Panc1 (cell line): ENCODE results near the gene SYTL3. TPM values are rescaled to one million over a fixed set of nuclear protein-coding genes. Genes with fewer than 3 reads are reported as not detected.

Experiments
- ATAC-seq: fragments of 200-7000 bp; cut with Tn5 transposase; 2 replicates; pipeline ENCODE4 v1.9.1; 2020; ENCODE audit warnings: mild to moderate bottlenecking, moderate library complexity
- BruUV-seq: library from RNA; stranded (reverse); fragments of 400-500 nt; replicated peaks from 2 replicates; lab custom pipeline; 2021; lab: Mats Ljungman, UMichigan
- CTCF ChIA-PET: fragments of 300-600 bp; sonication (Branson Sonifier 250); formaldehyde crosslinking; loops from one replicate; lab custom pipeline; 2022; ENCODE audit warnings: antibody characterized with exemption; lab: Charles Lee
- POLR2A ChIA-PET: fragments of 300-600 bp; sonication (Branson Sonifier 250); formaldehyde crosslinking; loops from one replicate; lab custom pipeline; 2022; ENCODE audit warnings: antibody characterized with exemption; lab: Charles Lee
- DNase-seq: peaks from one replicate; pipeline ENCODE4 v3.0.0-alpha.2; 2010; ENCODE audit warnings: low read depth, low spot score
- H3K27ac ChIP-seq: 2 replicates; pipeline ENCODE4 v1.5.1; 2011; ENCODE audit warnings: mild to moderate bottlenecking, low read length, inconsistent platforms
- H3K27me3 ChIP-seq: fragments of 200-500 bp; sonication (Bioruptor generic); 2 replicates; pipeline ENCODE4 v1.6.0; 2014; ENCODE audit warnings: low read length, inconsistent platforms; ENCODE audit not compliant: control insufficient read depth, insufficient read depth
- H3K36me3 ChIP-seq: fragments of 200-500 bp; sonication (Bioruptor generic); 2 replicates; pipeline ENCODE4 v1.5.1; 2014; ENCODE audit warnings: inconsistent platforms, mild to moderate bottlenecking, low read length, moderate library complexity; ENCODE audit not compliant: control insufficient read depth, insufficient read depth
- H3K4me1 ChIP-seq: 2 replicates; pipeline ENCODE4 v1.5.1; 2011; ENCODE audit warnings: inconsistent platforms, mild to moderate bottlenecking, low read length, moderate library complexity; ENCODE audit not compliant: control insufficient read depth, insufficient read depth
- H3K4me3 ChIP-seq, 2 experiments: 2 replicates each; pipeline ENCODE4 v1.5.1; 2011 to 2012; ENCODE audit warnings: low read depth in 2 of 2, low read length in 2 of 2, mild to moderate bottlenecking in 2 of 2, inconsistent platforms in 1 of 2, moderate library complexity in 1 of 2
- H3K9me3 ChIP-seq: fragments of 200-500 bp; sonication (Bioruptor generic); 2 replicates; pipeline ENCODE4 v1.5.1; 2014; ENCODE audit warnings: low read depth, mild to moderate bottlenecking, inconsistent platforms, low read length, moderate library complexity; ENCODE audit not compliant: control insufficient read depth, insufficient read depth
- CTCF ChIP-seq: fragments of 450-650 bp; IDR thresholded peaks from 2 replicates; pipeline ENCODE4 v1.5.1; 2017; ENCODE audit warnings: mild to moderate bottlenecking
- POLR2AphosphoS5 ChIP-seq: IDR thresholded peaks from 2 replicates; pipeline ENCODE4 v1.6.1; 2012; ENCODE audit warnings: mild to moderate bottlenecking, low read depth, low read length, moderate library complexity
- SIN3A ChIP-seq: IDR thresholded peaks from 2 replicates; pipeline ENCODE4 v1.6.1; 2012; ENCODE audit warnings: low read depth, mild to moderate bottlenecking, low read length, moderate library complexity, borderline replicate concordance; ENCODE audit not compliant: insufficient read depth
- TCF7L2 ChIP-seq: IDR thresholded peaks from 2 replicates; pipeline ENCODE4 v1.6.1; 2011; ENCODE audit warnings: mild to moderate bottlenecking, low read depth, low read length, inconsistent platforms
- in situ Hi-C: cut with HindIII; loops from 2 replicates; pipeline ENCODE4 v1.10.0; 2016; ENCODE audit warnings: low sequenced_read_pairs, low pct_unique_long_range_greater_than_20kb
- intact Hi-C: fragments of 100-400 bp; cut with micrococcal nuclease; formaldehyde crosslinking; loops from one replicate; pipeline ENCODE4 v1.10.0; 2022; ENCODE audit not compliant: unreplicated experiment
- total RNA-seq: library from RNA; stranded (reverse); gene quantifications from one replicate; pipeline ENCODE4 v1.2.1, GENCODE V29; 2021; ENCODE audit not compliant: unreplicated experiment
- TF ChIP-seq, protein P1 (sequence below), 2 experiments: IDR thresholded peaks; 2 replicates each; pipeline ENCODE4 v1.6.1; 2011 to 2012; ENCODE audit warnings: low read depth in 2 of 2, control low read depth in 1 of 2, low read length in 1 of 2, mild to moderate bottlenecking in 1 of 2, moderate library complexity in 1 of 2; ENCODE audit not compliant: insufficient read depth in 1 of 2

SYTL3 gene
- total RNA-seq, 1 experiment from 2014 or later: 1.4 TPM

DNA sequence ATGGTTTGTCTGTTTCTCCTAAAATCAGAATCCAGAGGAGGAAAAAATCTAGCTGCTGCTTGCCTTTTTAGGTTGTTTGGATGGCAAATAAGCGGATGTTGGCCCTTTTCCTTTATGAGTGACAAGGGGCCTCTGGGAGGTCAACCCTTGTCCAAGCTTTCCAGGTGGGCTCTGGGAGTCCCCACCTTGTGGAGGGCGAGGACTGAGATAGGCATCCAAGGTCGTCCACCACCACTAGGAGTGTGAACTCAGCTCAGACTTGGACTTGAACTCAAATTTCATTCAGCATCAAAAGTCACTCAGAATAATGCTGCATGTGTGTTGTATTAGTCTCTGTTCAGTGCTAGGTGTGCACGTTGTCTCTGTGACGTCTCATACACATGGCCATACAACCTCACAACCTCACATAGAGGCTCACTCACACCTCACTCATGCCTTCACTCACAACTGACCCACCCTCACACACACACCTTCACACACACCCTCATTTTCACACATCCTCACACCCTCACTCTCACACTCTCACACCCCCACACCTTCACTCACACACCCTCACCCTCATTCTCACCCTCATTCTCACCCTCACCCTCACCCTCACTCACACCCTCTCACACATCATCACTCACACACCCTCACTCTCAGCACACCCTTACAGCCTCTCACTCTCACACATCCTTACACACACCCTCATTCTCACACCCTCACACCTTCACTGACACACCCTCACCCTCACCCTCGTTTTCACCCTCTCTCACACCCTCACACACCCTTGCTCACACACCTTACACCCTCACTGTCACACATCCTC lies 23.3 kb upstream of the SYTL3 start:
- in situ Hi-C loops: no loop called here
- H3K27ac ChIP-seq: no peak overlapping the region
- POLR2A ChIA-PET: no interaction called here
- H3K36me3 ChIP-seq: peaks cover 10% of the 10 kb centered on the region
- no peaks in the 10 kb centered on the region for H3K4me1 ChIP-seq
- no peaks in the 10 kb centered on the region for H3K27me3 ChIP-seq
- no peak for DNase-seq
- TF ChIP-seq SIN3A (no peak), CTCF (no peak), POLR2AphosphoS5 (no peak), TCF7L2 (no peak)
- TF ChIP-seq, protein P1, sequence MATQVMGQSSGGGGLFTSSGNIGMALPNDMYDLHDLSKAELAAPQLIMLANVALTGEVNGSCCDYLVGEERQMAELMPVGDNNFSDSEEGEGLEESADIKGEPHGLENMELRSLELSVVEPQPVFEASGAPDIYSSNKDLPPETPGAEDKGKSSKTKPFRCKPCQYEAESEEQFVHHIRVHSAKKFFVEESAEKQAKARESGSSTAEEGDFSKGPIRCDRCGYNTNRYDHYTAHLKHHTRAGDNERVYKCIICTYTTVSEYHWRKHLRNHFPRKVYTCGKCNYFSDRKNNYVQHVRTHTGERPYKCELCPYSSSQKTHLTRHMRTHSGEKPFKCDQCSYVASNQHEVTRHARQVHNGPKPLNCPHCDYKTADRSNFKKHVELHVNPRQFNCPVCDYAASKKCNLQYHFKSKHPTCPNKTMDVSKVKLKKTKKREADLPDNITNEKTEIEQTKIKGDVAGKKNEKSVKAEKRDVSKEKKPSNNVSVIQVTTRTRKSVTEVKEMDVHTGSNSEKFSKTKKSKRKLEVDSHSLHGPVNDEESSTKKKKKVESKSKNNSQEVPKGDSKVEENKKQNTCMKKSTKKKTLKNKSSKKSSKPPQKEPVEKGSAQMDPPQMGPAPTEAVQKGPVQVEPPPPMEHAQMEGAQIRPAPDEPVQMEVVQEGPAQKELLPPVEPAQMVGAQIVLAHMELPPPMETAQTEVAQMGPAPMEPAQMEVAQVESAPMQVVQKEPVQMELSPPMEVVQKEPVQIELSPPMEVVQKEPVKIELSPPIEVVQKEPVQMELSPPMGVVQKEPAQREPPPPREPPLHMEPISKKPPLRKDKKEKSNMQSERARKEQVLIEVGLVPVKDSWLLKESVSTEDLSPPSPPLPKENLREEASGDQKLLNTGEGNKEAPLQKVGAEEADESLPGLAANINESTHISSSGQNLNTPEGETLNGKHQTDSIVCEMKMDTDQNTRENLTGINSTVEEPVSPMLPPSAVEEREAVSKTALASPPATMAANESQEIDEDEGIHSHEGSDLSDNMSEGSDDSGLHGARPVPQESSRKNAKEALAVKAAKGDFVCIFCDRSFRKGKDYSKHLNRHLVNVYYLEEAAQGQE (IDR thresholded peaks at IDR 0.05; ENCODE audit: insufficient read depth in 1 of 2, low read depth in 2 of 2, low read length in 1 of 2): no peak
- no TSS peak for BruUV-seq
- no peak overlapping the region for H3K4me3 ChIP-seq
- H3K9me3 ChIP-seq: no peaks in the 10 kb centered on the region
- intact Hi-C loops: no loop called here
- CTCF ChIA-PET: no interaction called here
- ATAC-seq: no peak

DNA sequence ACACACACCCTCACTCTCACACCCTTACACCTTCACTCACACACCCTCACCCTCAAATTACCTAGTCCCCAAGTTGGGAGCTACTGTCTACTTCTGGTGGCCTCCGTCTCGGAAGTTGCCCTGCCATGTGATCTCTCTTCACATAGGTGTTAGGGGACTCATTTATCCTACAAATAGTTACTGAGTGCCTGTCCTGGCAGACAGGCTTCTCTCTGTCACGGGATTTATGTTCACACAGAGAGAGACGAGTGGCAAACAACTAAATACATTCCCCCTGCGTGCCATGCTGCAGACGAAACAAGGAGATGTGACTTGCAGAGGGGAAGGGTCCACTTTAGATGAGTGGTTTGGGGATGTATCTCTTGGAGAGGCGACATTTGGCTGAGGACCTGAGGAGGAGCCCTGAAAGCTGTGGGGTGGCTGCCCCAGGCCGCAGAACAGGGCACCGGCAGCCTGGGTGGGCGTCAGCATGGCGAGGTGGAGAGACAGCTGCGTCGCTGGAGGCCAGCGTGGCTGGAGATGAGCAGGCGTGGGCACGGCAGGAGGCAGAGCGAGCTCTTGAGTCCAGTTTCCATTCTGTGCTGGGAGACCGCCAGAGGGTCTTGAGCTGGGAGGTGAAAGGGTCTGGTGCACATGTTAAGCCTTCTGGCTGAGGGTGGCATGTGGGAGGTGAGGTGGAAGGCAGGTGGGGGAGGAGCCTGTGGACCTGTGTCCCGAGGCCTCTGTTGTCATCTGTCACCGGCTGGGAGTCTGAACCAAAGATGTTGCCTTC lies 22.5 kb upstream of the SYTL3 start:
- H3K4me1 ChIP-seq: no peaks in the 10 kb centered on the region
- in situ Hi-C loops (no loop called here), intact Hi-C loops (no loop called here)
- ChIA-PET CTCF (no interaction called here), POLR2A (no interaction called here)
- H3K27me3 ChIP-seq: no peaks in the 10 kb centered on the region
- ATAC-seq (no peak), DNase-seq (no peak)
- H3K36me3 ChIP-seq: peaks cover 10% of the 10 kb centered on the region
- H3K4me3 ChIP-seq: no peak overlapping the region
- no TSS peak for BruUV-seq
- TF ChIP-seq SIN3A: no peak
- no peak overlapping the region for H3K27ac ChIP-seq
- no peaks in the 10 kb centered on the region for H3K9me3 ChIP-seq

DNA sequence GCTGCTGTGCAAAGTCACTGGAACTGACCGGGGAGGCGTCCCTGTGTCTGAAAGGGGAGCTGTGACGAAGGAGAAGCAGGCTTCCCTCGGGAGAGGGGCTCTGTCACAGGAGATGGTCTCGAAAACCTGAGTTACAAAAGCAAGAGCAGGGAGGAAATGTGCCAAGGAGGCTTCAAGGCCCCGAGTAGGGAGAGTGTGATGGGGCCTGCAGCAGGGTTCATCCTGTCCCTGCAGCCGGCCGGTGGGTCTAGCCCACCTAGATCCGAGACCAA lies 22.0 kb upstream of the SYTL3 start:
- intact Hi-C loops: no loop called here
- DNase-seq: no peak
- peaks cover 8% of the 10 kb centered on the region for H3K36me3 ChIP-seq
- BruUV-seq: no TSS peak
- no peak overlapping the region for H3K27ac ChIP-seq
- TF ChIP-seq, protein P1 (IDR thresholded peaks at IDR 0.05; ENCODE audit: insufficient read depth in 1 of 2, low read depth in 2 of 2, low read length in 1 of 2): no peak
- TF ChIP-seq SIN3A (no peak), TCF7L2 (no peak), POLR2AphosphoS5 (no peak), CTCF (no peak)
- H3K27me3 ChIP-seq: no peaks in the 10 kb centered on the region
- ChIA-PET CTCF (no interaction called here), POLR2A (no interaction called here)
- ATAC-seq: no peak
- no peaks in the 10 kb centered on the region for H3K9me3 ChIP-seq
- H3K4me3 ChIP-seq: no peak overlapping the region
- no peaks in the 10 kb centered on the region for H3K4me1 ChIP-seq
- in situ Hi-C loops: no loop called here
